Mucosa of gallbladder (tissue), 1 donor: ENCODE results near the gene CDH9. TPM values are rescaled to one million over a fixed set of nuclear protein-coding genes. Genes with fewer than 3 reads are reported as not detected.
"Not testable (repeated sequence)": the region's sequence is repeated elsewhere in the genome, so short reads cannot be mapped to it uniquely, and the experiment has no call there.

ENCODE experiments used
- DNase-seq: peaks from one replicate; pipeline ENCODE4 v3.0.0-alpha.2; 2020; ENCODE audit warnings: low spot score
- total RNA-seq: library from RNA; stranded (reverse); gene quantifications from one replicate; pipeline ENCODE4 v1.2.1, GENCODE V29; 2021
- donor health status: DM: no; HTN: no; CAD: no.

The CDH9 gene
- total RNA-seq, 1 donor from 2014 or later, result not detected

DNA sequence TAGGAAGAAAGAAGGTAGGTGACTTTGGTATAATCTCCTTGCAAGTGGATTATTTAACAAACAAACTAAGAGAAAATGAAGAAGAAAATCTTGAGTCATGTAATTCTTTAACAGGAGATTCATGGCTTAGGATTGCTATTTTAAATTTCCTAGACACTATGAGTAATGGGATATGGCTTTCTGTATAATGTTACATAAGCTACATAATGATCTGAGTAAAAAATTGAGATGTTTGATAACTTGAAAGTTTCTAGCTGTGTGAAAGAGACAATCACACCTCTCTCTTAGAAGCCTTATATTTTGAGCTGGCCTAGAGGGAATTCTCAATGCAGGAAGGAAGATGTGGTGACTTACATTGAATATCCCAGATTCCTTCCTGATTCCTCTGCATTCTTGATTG is 92.5 kb downstream of the CDH9 start:
- DNase-seq, result no peak

DNA sequence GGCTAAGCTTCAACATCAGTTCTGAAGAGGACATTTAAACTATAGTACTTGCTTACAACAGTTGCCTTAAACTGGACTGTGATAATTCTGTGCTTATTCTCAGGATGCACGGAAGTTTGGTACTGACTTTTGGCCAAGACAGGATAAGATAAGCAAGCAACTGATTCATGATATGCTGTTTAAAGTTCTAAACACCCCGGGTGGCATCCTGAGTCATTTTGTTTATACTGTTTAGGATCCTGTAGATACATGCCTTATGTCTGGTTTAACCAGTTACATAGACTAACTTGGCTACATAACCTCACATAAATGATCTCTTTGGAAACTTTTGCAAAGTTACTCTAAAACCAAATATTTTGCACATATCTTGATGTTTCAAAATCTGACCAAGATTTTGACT is 95.9 kb downstream of the CDH9 start:
- no peak for DNase-seq

DNA sequence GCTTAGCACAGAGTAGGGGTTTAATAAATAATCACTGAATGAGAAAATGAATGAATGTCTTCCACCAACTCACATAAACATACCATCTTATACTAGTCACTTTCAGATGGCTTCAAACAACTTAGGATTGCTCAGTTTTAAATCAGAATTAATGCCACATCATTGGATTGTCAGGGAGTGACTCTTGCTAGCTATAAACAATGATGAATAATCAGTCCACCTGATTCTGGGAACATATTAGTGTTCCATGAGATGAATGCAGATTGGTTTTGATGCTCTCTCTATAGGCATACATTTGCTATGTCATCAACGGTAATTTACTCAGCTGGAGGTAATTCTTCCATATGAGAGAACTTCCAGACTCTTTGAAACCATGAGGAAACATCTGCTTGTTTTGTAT is 97.4 kb downstream of the CDH9 start:
- DNase-seq, result no peak

DNA sequence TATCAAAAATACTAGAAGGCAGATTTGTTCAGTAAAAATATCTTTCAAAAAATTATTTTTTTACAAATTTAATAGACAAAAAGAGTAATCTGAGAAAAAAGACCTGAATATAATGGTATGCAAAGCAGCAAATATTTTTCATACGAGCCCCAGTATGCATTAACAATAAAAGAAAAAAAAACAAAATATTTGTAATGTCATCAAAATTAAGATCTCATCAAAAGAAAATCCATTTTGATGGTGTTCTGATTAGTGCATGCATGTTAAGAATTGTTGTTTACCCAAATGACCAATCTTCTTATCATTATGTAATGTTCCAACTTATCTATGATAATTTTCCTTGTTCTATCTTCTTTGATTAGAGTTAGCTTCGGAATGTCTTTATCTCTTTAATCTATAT is 106.1 kb downstream of the CDH9 start:
- no peak for DNase-seq

DNA sequence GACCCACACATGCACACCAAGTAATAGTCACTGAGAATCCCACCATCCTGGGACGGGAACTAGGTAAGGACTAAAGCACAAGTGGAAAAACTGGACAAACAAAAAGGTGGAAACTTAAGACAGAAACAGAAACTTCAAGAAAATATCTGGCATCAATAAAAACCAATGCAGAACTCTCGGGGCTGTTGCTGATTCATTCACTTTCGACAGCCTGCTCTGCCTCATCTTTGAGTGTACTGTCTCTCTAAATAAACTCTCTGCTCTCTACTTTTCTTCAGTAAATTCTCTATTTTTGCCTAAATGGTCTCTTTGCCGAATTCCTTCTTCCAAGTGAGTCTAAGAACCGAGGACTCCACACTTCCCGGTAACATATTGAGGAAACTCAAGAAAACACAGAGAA is 116.9 kb downstream of the CDH9 start:
- no peak for DNase-seq

DNA sequence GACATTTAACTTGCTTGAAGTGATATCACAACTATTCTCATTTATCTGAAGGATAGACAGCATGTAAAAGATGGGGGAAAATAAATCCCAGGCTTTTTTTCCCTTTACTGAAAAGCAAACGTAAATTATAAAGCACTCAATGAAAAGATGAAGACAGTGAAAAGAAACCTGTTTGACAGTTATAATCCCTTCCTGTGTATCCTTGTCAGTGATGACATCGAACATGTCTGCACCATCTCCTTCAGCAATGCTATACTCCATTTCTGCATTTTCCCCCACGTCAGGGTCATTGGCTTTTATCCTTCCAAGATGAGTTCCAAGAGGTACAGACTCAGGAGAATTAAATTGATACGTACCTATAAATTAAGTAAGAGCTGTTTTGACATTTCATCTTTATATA is 134.9 kb downstream of the CDH9 start:
- DNase-seq, result no peak

DNA sequence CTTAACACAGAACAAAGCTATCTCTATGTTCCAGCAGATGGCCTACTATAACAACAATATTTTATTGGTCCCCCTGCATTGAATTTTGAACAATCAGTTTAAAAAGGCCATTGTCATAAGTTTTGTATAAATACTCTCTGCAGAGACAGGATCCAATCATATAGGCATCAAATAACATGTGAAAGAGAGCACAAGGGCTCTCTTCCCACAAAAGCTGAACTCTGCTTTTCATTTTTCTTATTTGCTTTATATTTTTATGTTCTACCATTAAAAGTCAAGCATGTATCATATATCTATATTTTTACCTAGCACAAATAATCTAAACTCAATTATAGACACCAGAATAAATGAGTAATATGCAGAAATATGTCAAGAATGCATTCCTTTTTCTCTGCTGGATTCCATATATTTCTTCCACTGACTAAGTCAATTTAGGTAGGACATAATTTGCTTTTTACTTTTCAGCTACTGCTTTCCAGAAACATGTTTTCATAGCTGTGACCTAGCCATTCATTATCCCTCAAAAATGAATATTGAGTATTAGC is 143.6 kb downstream of the CDH9 start:
- no peak for DNase-seq

DNA sequence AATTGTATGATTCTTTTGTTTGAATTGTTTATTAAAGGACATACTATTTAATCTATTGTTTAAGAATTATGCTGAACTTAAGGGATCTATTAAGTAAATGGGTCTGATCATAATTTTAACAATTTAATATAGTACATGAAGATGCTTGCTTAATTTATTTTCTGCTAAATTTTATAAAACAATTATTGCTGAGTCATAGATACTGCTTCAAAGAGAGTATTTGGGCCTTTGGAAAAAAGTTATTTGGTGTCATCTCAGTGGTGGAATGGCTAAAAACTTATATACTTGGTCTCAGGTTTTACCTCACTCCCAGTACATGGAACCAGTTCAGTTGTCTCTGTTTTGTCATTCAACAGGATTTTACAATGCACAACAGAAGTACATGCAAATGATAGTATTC is 145.3 kb downstream of the CDH9 start:
- DNase-seq, result no peak

DNA sequence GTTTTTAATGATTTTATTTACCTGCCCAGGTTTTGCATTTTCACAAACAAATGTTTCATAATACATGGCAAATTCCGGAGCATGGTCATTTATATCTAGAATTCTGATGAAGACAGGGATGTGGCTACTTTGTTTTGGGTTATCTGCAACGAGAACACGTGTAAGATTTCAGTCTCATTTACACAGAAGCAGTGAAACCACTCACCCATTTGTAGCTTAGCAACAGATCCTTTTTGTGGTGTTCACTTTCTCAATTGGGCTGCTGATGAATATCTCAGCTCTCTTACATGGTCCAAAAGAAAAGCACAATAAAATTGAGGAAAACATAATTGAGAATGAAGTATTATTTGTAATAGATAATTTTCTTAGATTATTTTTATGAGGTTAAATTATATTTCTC is 148.6 kb downstream of the CDH9 start:
- no peak for DNase-seq

DNA sequence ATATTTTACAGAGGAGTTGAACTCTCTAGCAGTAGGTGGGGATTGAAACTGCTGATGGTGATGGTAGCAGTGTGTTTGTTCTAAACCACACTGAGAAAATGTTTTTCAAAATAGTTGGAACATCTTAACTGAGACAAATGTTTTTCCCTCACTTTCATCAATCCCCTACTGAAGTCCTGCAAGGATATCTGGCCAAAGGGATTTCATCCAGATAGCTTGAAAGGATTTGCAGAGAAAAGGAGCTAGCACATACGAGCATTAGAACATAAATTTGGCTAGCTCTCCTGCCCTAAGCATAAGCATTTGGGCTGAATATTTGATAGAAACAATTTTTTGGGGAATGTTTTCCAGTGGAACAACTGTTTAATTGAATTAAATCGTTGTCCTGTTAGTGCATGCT is 153.9 kb downstream of the CDH9 start:
- no peak for DNase-seq

DNA sequence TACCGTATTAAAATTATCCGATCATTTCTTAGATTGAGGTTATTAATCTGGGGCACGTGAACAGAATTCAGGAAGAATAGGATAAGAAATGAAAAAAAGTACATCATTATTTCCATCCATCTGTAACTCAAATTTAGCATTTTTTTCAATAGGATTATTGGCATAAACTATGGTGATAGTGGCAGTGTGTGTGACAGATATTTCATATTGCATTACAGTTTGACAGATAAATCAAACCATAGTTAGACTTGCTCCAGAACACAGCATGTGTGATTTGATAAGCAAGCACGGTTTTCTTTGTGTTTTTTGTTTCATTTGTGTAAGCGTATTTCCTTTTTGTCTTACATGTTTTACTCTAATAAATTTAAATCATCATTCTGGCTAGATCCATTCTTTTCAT is 155.0 kb downstream of the CDH9 start:
- no peak for DNase-seq

DNA sequence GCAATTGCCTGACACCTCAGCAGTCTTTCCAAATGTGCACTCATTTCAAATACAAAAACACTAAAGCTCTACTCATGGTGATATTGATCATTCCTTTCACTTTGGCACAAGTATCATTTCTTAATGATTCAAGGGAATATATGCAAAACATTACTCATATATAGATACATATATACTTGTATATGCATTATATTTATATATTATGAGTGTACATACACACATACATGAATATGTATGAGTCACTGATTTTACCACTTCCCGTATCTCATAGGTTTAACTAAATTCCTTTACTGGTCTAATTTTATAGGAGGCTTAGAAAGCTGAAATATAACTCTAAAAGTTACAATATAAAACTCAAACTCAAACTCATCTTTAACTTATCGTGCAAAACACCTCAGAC is 156.5 kb downstream of the CDH9 start:
- DNase-seq, result no peak

DNA sequence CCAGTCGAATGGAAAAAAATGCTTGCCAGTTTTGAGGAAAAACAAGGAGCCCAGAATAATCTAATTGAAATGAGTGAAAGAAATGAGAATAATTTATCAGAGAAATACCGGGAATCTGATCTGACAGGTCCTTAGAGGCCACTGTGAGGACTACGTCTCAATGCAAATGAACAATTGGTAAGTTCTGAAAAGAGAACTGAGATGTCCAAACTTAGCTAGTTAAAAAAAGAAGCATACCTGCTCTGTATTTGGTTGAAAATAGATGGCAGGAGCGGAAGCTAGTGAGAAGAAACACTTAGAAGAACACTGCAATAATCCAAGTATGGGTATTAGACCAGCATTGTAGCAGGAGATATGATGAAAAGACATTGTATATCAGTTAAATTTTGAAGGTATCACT is 161.2 kb downstream of the CDH9 start:
- DNase-seq, result no peak

DNA sequence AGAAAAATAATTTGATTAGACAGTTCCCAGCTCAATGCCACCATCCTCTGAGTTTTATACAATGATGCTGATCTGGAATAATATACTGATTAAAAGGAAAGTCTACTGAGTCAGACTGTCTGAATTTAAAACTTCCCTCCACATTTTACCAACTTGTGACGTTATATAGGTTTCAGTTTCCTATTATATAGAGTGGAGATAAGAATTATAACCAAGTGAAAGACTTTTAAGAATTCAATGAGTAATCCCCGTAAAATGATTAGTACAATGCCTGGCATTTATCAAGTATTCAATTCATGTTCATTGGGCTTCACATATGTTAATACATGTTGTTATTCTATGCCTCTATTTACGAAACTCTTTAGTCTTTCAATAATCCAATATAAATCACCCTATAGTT is 166.0 kb downstream of the CDH9 start:
- DNase-seq, result no peak

DNA sequence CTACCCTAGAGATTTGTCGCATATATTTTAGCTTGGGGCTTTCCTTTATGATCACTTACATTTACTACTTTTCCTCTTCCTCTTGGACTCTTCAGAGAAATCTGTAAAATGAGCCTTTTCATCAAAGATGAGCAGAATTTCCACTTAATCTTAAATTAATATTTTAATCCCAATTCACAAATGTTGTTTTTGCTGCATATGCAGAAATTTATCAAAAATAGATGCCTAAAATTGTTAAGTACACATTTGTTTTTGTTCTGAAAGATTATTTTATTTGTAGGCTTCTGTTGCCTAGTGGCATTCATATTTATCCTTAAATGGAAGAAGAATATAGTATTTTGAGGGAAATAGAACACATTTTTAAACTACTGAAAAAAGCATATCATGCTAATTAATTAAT is 168.6 kb downstream of the CDH9 start:
- DNase-seq, result no peak

DNA sequence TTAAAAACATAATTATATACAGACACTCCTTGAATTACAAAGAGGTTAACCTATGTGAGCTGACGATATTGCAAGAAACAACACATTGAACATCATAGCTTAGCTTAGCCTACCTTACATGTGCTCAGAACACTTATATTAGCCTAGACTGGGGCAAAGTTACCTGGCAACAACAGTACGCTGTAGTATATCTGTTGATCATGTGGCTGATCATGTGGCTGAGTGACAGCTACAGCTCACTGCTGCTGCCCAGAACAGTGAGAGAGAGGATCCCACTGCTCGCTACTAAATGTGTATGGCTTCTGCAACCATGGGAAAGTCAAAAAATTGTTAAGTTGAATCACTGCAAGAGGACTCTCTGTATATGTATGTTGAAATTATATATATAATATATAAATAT is 169.9 kb downstream of the CDH9 start:
- no peak for DNase-seq

DNA sequence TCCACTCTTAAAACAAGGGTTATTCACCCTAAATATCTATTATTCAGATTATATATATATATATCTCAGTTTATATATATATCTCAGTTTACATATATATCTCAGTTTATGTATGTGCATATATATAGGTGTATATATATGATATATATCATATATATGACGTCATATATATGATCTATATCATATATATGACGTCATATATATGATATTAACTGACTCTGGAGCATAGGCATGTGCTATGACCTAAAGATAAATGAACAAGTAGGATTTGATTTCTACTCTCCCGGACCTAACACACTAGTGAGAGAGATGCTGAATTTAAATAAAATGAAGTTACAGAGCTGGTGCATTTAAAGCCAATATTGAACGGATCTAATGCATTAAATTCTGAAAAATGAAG is 174.3 kb downstream of the CDH9 start:
- no peak for DNase-seq

DNA sequence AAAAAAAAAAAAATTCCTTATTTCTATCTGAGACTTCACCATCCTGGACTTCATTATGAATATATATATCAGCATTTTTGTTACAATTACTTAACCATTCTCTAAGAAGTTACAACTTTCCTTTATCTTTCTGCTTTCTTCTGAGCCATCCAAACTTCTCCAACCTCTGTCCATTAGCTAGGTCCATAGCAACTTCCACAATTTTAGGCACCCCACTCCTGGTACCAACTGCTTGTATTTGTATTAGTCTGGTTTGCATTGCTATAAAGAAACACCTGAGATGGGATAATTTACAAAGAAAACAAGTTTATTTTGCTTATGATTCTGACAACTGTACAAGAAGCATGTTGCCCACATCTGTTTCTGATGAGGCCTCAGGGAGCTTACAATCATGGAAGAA is 182.1 kb downstream of the CDH9 start:
- DNase-seq, result no peak

DNA sequence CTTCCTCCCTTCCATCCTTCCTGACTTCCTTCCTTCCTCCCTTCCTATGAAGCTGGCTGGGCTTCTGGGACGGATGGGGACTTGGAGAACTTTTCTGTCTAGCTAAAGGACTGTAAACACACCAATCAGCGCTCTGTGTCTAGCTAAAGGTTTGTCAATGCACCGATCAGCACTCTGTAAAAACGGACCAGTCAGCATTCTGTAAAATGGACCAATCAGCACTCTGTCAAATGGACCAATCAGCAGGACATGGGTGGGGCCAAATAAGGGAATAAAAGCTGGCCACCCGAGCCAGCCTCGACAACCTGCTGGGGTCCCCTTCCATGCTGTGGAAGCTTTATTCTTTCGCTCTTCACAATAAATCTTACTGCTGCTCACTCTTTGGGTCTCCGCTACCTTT is 185.9 kb downstream of the CDH9 start:
- not testable (repeated sequence) for DNase-seq

DNA sequence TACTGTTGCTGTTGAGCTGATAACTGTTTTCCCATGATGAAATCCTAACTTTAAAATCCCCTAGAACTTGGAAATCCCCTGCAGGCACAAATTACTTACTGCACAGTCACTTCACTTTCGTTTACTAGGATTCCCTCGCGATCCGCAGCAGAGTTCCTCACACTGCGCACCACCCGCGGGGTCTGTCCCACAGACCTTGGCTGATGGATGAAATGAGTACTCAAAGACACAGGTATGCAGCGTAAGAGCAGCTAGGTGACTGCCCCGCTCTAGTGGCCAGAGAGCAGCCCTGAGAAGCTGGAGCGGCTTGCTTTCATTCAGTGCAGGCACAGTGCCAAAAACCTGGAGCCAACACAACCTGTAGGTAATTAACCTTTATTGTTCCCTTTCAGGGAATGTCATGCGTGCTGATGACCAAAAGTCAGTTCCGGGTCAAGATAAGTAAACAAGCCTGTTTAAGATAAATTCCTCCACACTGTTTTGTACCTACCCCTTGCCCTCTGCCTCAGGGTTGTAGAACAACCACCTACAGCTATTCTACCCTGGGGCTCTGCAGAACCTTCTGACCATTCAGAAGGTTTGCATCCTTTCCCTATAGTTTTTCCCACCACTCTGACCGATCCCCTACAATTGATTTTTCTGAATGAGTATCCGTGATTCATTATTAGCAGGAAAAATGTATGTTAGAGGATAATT is 191.2 kb downstream of the CDH9 start:
- DNase-seq, result peak; percentile 32

DNA sequence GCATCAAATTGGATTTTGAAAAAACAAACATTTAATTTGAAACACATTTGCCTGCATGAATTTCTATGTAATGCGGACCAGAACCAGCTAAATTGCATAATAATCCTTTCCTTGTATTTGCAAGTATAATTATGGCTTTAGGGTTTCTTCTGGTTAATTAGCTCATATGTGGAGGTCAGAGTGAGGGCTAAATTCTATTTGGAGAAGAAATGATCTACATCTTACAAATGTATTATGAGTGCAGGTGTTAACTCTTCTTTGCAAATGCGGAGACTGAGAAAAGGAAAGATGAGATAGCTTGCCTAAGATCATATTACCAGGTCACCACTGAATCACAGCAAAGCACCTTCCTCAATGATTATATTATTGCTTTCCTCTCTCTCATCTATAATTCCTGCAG is 194.7 kb downstream of the CDH9 start:
- no peak for DNase-seq

DNA sequence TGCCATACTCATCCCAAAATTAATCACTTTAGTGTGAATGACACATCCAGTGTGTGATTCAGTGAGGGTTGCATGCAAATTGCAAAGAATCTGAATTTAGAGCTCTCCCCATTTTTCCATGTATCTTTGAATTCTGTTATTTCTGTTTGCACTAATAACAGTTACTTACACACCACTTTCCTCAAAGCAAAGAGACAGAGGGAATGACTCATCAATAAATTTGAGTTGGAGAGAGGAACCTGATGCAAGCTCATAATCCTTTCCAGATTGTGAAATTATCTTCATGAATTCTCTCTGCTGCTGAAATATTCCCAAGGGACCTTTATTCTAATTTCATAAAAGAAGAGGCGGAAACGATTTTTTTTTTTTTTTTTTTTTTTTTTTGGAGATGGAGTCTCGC is 204.8 kb downstream of the CDH9 start:
- DNase-seq, result no peak
